Transverse colon (tissue), 4 donors: ENCODE measurements around the gene CEP89. TPM values are rescaled to one million over a fixed set of nuclear protein-coding genes. Genes with fewer than 3 reads are reported as not detected.
"Not testable (repeated sequence)": the region's sequence is repeated elsewhere in the genome, so short reads cannot be mapped to it uniquely, and the experiment has no call there.

ENCODE experiments used
- DNase-seq: peaks from one replicate; pipeline ENCODE4 v3.0.0-alpha.2; 2019
- H3K27ac ChIP-seq, 4 donors: fragments of 200-600 bp; sonication (generic); 2 replicates each; pipeline ENCODE4 v1.5.1; 2016 to 2018; ENCODE audit warnings: inconsistent platforms in 4 of 4
- H3K27me3 ChIP-seq: fragments of 200-600 bp; sonication (generic); 2 replicates; pipeline ENCODE4 v1.5.1; 2017; ENCODE audit warnings: inconsistent platforms
- H3K36me3 ChIP-seq, 4 donors: fragments of 200-600 bp; sonication (generic); 2 replicates each; pipeline ENCODE4 v1.5.1; 2017 to 2019; ENCODE audit warnings: inconsistent platforms in 4 of 4
- H3K4me1 ChIP-seq, 4 donors: fragments of 200-600 bp; sonication (generic); 2 replicates each; pipeline ENCODE4 v1.5.1; 2017 to 2020; ENCODE audit warnings: inconsistent platforms in 4 of 4
- H3K4me3 ChIP-seq, 4 donors: fragments of 200-600 bp; sonication (generic); 1 replicate in 1 of 4; 2 replicates in 3 of 4; pipeline versions ENCODE4 v1.5.1 to v1.6.1; 2017 to 2019; ENCODE audit warnings: inconsistent platforms in 4 of 4
- H3K9me3 ChIP-seq, 2 donors: fragments of 200-600 bp; sonication (generic); 2 replicates each; pipeline ENCODE4 v1.5.1; 2017 to 2019; ENCODE audit warnings: inconsistent platforms in 2 of 2
- CTCF ChIP-seq, 5 experiments: fragments of 200-600 bp in 3 of 5; fragments of 450-650 bp in 2 of 5; sonication (generic) in 3 of 5; IDR thresholded peaks; 1 replicate in 2 of 5; 2 replicates in 3 of 5; pipeline ENCODE4 v1.5.1; 2016 to 2017; ENCODE audit warnings: antibody characterized with exemption in 5 of 5, inconsistent platforms in 3 of 5, mild to moderate bottlenecking in 2 of 5, moderate library complexity in 1 of 5
- EP300 ChIP-seq: sonication (generic); formaldehyde crosslinking; IDR thresholded peaks from one replicate; pipeline ENCODE4 v1.6.1; 2017; ENCODE audit warnings: antibody characterized with exemption, low read depth
- POLR2A ChIP-seq: fragments of 450-650 bp; IDR thresholded peaks from one replicate; pipeline ENCODE4 v1.6.1; 2016; ENCODE audit warnings: antibody characterized with exemption, mild to moderate bottlenecking, moderate library complexity
- POLR2AphosphoS5 ChIP-seq, 3 donors: sonication (generic); formaldehyde crosslinking; IDR thresholded peaks; one replicate each; pipeline ENCODE4 v1.6.1; 2016; ENCODE audit warnings: antibody characterized with exemption in 3 of 3
- WGBS, 2 donors: methylation state at CpG; one replicate each; pipeline ENCODE4 v1.1.5; 2018; ENCODE audit warnings: low coverage in 1 of 2; 5-methylcytosine and 5-hydroxymethylcytosine counted together
- in situ Hi-C, 4 donors: fragments of 200-750 bp; cut with MboI; loops; one replicate each; pipeline versions ENCODE4 v1.15.0 to v1.15.1; 2017; ENCODE audit warnings: low sequenced_read_pairs in 3 of 4, low pct_ligation_motif_present in 1 of 4, low pct_unique_long_range_greater_than_20kb in 1 of 4
- intact Hi-C: fragments of 100-400 bp; cut with DNase I; formaldehyde crosslinking; loops from one replicate; pipeline ENCODE4 v1.15.1; 2023; ENCODE audit warnings: low total_unique reads
- total RNA-seq, 4 donors: library from RNA; depleted of rRNA; stranded (reverse); fragments of >200 nt; gene quantifications; one replicate each; pipeline ENCODE4 v1.1.0, GENCODE V29; 2016

The CEP89 gene
- total RNA-seq, 4 donors from 2014 or later = 4.5 to 39.6 (median 9.4) TPM

- 82 to 92% methylated on average over 5 to 10 of the region's 10 CpGs for WGBS, 2 donors
- Histone ChIP-seq H3K4me1 (no peaks in the 10 kb centered on the region), H3K27ac (no peak overlapping the region), H3K9me3 (no peaks in the 10 kb centered on the region), H3K27me3 (no peaks in the 10 kb centered on the region), H3K36me3 (no peaks in the 10 kb centered on the region), H3K4me3 (no peak overlapping the region)
- in situ Hi-C loops (no loop called here), intact Hi-C loops (no loop called here)
- TF ChIP-seq EP300 = no peak
- TF ChIP-seq CTCF (IDR thresholded peaks at IDR 0.05) = no peak
- no peak for TF ChIP-seq POLR2AphosphoS5 (IDR thresholded peaks at IDR 0.05)
- no peak for TF ChIP-seq POLR2A
- DNase-seq = no peak
Observed at GRCh38 chr19:32858559-32858958, 113.2 kb downstream of the CEP89 start.

- in situ Hi-C loops = no loop called here
- intact Hi-C loops = no loop called here
- Histone ChIP-seq H3K4me1 (no peaks in the 10 kb centered on the region), H3K4me3 (no peak overlapping the region), H3K27ac (no peak overlapping the region), H3K9me3 (no peaks in the 10 kb centered on the region), H3K36me3 (no peaks in the 10 kb centered on the region), H3K27me3 (no peaks in the 10 kb centered on the region)
- WGBS, 2 donors = 40 to 88% methylated on average over 1 to 9 of the region's 13 CpGs
- TF ChIP-seq POLR2A (no peak), POLR2AphosphoS5 (IDR thresholded peaks at IDR 0.05) (no peak), CTCF (IDR thresholded peaks at IDR 0.05) (no peak), EP300 (no peak)
- DNase-seq = no peak
Observed at GRCh38 chr19:32858155-32858554, 113.6 kb downstream of the CEP89 start.

- WGBS, 2 donors = 83 to 91% methylated on average over 5 of the region's 5 CpGs
- Histone ChIP-seq H3K36me3 (no peaks in the 10 kb centered on the region), H3K4me1 (no peaks in the 10 kb centered on the region), H3K4me3 (no peak overlapping the region), H3K27me3 (no peaks in the 10 kb centered on the region), H3K27ac (no peak overlapping the region), H3K9me3 (no peaks in the 10 kb centered on the region)
- TF ChIP-seq CTCF (IDR thresholded peaks at IDR 0.05) (no peak), EP300 (no peak), POLR2AphosphoS5 (IDR thresholded peaks at IDR 0.05) (no peak), POLR2A (no peak)
- no peak for DNase-seq
- intact Hi-C loops (no loop called here), in situ Hi-C loops (no loop called here)
Observed at GRCh38 chr19:32857584-32857983, 114.2 kb downstream of the CEP89 start.

DNA sequence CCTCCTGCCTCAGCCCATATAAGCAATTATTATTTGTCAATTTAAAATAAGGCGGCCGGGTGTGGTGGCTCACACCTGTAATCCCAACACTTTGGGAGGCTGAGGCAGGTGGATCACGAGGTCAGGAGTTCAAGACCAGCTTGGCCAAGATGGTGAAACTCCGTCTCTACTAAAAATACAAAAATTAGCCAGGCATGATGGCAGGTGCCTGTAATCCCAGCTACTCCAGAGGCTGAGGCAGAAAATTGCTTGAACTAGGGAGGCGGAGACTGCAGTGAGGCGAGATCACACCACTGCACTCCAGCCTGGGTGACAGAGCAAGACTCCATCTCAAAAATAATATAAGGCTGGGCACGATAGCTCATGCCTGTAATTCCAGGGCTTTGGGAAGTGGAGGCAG is 114.9 kb downstream of the CEP89 start:
- H3K27me3 ChIP-seq, in situ Hi-C loops, DNase-seq, H3K27ac ChIP-seq, H3K36me3 ChIP-seq, H3K4me1 ChIP-seq, H3K9me3 ChIP-seq, H3K4me3 ChIP-seq, intact Hi-C loops: not testable (repeated sequence)
- WGBS, 2 donors = 90 to 96% methylated on average over 4 to 7 of the region's 7 CpGs

GRCh38 chr19:32852216-32852615 is 119.5 kb downstream of the CEP89 start:
- H3K4me1 ChIP-seq = no peaks in the 10 kb centered on the region
- no peak for DNase-seq
- no peaks in the 10 kb centered on the region for H3K27me3 ChIP-seq
- in situ Hi-C loops = no loop called here
- TF ChIP-seq CTCF (IDR thresholded peaks at IDR 0.05) = no peak
- no peak overlapping the region for H3K4me3 ChIP-seq
- intact Hi-C loops = loop anchor here (5.0 kb wide), 1 partner anchor 1635 kb away; no protein-coding TSS in a partner anchor
- no peaks in the 10 kb centered on the region for H3K9me3 ChIP-seq
- no peaks in the 10 kb centered on the region for H3K36me3 ChIP-seq
- no peak overlapping the region for H3K27ac ChIP-seq
- 78 to 90% methylated on average over 6 of the region's 6 CpGs for WGBS, 2 donors

GRCh38 chr19:32848035-32848434 is 123.7 kb downstream of the CEP89 start:
- H3K4me1 ChIP-seq, H3K9me3 ChIP-seq, DNase-seq, intact Hi-C loops, in situ Hi-C loops, H3K27ac ChIP-seq, H3K27me3 ChIP-seq, H3K36me3 ChIP-seq, H3K4me3 ChIP-seq: not testable (repeated sequence)
- no CpG with 5 or more reads among the region's 2 CpGs for WGBS, 2 donors
